OCI-LY1 (cell line): Measurements from ENCODE around the gene FHL1.

Source experiments
- CTCF ChIP-seq: fragments of 200-600 bp; sonication (generic), shearing (Covaris generic); IDR thresholded peaks from 2 replicates; pipeline ENCODE4 v1.5.1; 2017; ENCODE audit warnings: mild to moderate bottlenecking, antibody characterized with exemption, low read length, moderate library complexity, mixed read lengths
- EZH2 ChIP-seq: fragments of 200-600 bp; sonication (generic), shearing (Covaris generic); IDR thresholded peaks from 2 replicates; pipeline ENCODE4 v1.8.0; 2017; ENCODE audit warnings: borderline replicate concordance, mixed run types, mild to moderate bottlenecking, antibody characterized with exemption, low read length, moderate library complexity, mixed read lengths

GRCh38 chrX:136237074-136237473, 89.7 kb downstream of the FHL1 start:
- TF ChIP-seq EZH2 (no peak), CTCF (no peak)
